22Rv1 (cell line): ENCODE results near the gene SCGB2A2.

Source experiments
- ZFX ChIP-seq: fragments of 450-650 bp; IDR thresholded peaks from 2 replicates; pipeline ENCODE4 v1.6.1; 2017; ENCODE audit warnings: antibody characterized with exemption, borderline replicate concordance
- TF ChIP-seq, protein P1 (sequence below): fragments of 450-650 bp; IDR thresholded peaks from 2 replicates; pipeline ENCODE4 v1.5.1; 2017; ENCODE audit warnings: mild to moderate bottlenecking

DNA sequence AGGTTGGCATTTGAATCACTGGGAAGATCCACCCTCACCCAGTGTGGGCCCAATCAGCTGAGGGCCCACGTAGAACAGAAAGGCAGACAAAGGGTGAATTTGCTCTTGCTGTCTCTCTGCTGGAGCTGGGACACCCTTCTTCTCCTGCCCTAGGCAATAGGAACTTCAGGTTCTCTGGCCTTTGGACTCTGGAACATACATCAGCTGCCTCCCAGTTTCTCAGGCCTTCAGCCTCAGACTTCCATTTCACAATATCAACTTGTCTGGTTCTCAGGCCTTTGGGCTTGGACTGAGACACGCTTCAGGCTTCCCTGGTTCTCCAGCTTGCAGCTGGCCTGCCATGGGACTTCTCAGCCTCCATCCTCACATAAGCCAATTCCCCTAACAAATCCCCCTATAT, 52.6 kb downstream of the SCGB2A2 start:
- TF ChIP-seq, protein P1, sequence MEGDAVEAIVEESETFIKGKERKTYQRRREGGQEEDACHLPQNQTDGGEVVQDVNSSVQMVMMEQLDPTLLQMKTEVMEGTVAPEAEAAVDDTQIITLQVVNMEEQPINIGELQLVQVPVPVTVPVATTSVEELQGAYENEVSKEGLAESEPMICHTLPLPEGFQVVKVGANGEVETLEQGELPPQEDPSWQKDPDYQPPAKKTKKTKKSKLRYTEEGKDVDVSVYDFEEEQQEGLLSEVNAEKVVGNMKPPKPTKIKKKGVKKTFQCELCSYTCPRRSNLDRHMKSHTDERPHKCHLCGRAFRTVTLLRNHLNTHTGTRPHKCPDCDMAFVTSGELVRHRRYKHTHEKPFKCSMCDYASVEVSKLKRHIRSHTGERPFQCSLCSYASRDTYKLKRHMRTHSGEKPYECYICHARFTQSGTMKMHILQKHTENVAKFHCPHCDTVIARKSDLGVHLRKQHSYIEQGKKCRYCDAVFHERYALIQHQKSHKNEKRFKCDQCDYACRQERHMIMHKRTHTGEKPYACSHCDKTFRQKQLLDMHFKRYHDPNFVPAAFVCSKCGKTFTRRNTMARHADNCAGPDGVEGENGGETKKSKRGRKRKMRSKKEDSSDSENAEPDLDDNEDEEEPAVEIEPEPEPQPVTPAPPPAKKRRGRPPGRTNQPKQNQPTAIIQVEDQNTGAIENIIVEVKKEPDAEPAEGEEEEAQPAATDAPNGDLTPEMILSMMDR: no peak
- no peak for TF ChIP-seq ZFX
